GM12878 (cell line): ENCODE results near the gene SUSD6. TPM values are rescaled to one million over a fixed set of nuclear protein-coding genes. Genes with fewer than 3 reads are reported as not detected.

Source experiments
- ATAC-seq: fragments of 200-7000 bp; cut with Tn5 transposase; 3 replicates; pipeline ENCODE4 v1.9.1; 2020; ENCODE audit warnings: mild to moderate bottlenecking, moderate library complexity
- BruUV-seq: library from RNA; stranded (reverse); fragments of 400-500 nt; replicated peaks from 2 replicates; lab custom pipeline; 2021; lab: Mats Ljungman, UMichigan
- CTCF ChIA-PET: fragments of 300-600 bp; sonication (Branson Sonifier 250); formaldehyde crosslinking; extraction: SDS; loops from one replicate; lab custom pipeline; 2021; ENCODE audit warnings: inconsistent platforms; lab: Yijun Ruan, JAX
- POLR2A ChIA-PET: fragments of 350-600 bp; formaldehyde crosslinking; extraction: SDS; loops from one replicate; lab custom pipeline; 2021; ENCODE audit warnings: inconsistent platforms; lab: Charles Lee
- RAD21 ChIA-PET: fragments of 300-600 bp; sonication (Branson Sonifier 250); formaldehyde crosslinking; loops from one replicate; lab custom pipeline; 2023; ENCODE audit warnings: antibody characterized with exemption; ENCODE audit not compliant: unreplicated experiment; lab: Charles Lee
- SMC1A ChIA-PET: fragments of 300-600 bp; sonication (Branson Sonifier 250); formaldehyde crosslinking; loops from one replicate; lab custom pipeline; 2023; ENCODE audit not compliant: unreplicated experiment, uncharacterized antibody; lab: Charles Lee
- DNase-seq: peaks from one replicate; pipeline ENCODE4 v3.0.0-alpha.2; 2011; ENCODE audit warnings: low read depth, low spot score
- FAIRE-seq: peaks from 3 replicates; lab custom pipeline; 2011; peaks lifted over from hg19 to GRCh38; lab: Jason Lieb, UNC
- H2AFZ ChIP-seq: 2 replicates; pipeline ENCODE4 v1.6.0; 2011; ENCODE audit warnings: low read depth, low read length, control low read depth; ENCODE audit not compliant: control insufficient read depth
- H3K27ac ChIP-seq: 2 replicates; pipeline ENCODE4 v1.5.1; 2011; ENCODE audit warnings: control low read depth; ENCODE audit not compliant: control insufficient read depth, insufficient read depth
- H3K27me3 ChIP-seq, 2 experiments: replicated peaks in 1 of 2; 2 replicates each; pipeline versions ENCODE4 v1.6.0 to v1.6.1; 2011; ENCODE audit warnings: low read length in 1 of 2; ENCODE audit not compliant: control insufficient read depth in 2 of 2, insufficient read depth in 2 of 2
- H3K36me3 ChIP-seq, 2 experiments: 2 replicates each; pipeline ENCODE4 v1.5.1; 2011; ENCODE audit warnings: low read length in 1 of 2; ENCODE audit not compliant: control insufficient read depth in 2 of 2, insufficient read depth in 2 of 2
- H3K4me1 ChIP-seq: 2 replicates; pipeline ENCODE4 v1.6.1; 2011; ENCODE audit warnings: mild to moderate bottlenecking, low read length, moderate library complexity, mixed read lengths; ENCODE audit not compliant: control insufficient read depth, insufficient read depth
- H3K4me2 ChIP-seq: 2 replicates; pipeline ENCODE4 v1.6.0; 2011; ENCODE audit warnings: control low read depth; ENCODE audit not compliant: control insufficient read depth, insufficient read depth
- H3K4me3 ChIP-seq: fragments of 200-600 bp; sonication (generic); 2 replicates; pipeline ENCODE4 v1.5.1; 2016
- H3K79me2 ChIP-seq: 2 replicates; pipeline ENCODE4 v1.6.0; 2011; ENCODE audit warnings: low read length; ENCODE audit not compliant: control insufficient read depth, insufficient read depth
- H3K9ac ChIP-seq: 2 replicates; pipeline ENCODE4 v1.8.0; 2011; ENCODE audit warnings: low read length, control low read depth, mixed read lengths; ENCODE audit not compliant: control insufficient read depth, insufficient read depth
- H3K9me3 ChIP-seq: replicated peaks from 3 replicates; pipeline ENCODE4 v1.5.1; 2011; ENCODE audit warnings: mild to moderate bottlenecking, low read length; ENCODE audit not compliant: control insufficient read depth, insufficient read depth
- H4K20me1 ChIP-seq: 2 replicates; pipeline ENCODE4 v1.6.0; 2011; ENCODE audit not compliant: control insufficient read depth, insufficient read depth
- CREB1 ChIP-seq: IDR thresholded peaks from 2 replicates; pipeline ENCODE4 v1.6.1; 2012; ENCODE audit warnings: low read depth, mild to moderate bottlenecking, inconsistent platforms
- CREM ChIP-seq: IDR thresholded peaks from 2 replicates; pipeline ENCODE4 v1.6.1; 2014; ENCODE audit warnings: antibody characterized with exemption, low read depth
- IRF4 ChIP-seq: IDR thresholded peaks from 2 replicates; pipeline ENCODE4 v1.6.1; 2011; ENCODE audit warnings: low read depth, low read length
- RCOR1 ChIP-seq: conservative IDR thresholded peaks from 2 replicates; pipeline ENCODE4 v1.6.1; 2012; ENCODE audit warnings: low read depth, low read length, improper control_type of control experiment
- RELA ChIP-seq: fragments of 450-650 bp; IDR thresholded peaks from 2 replicates; pipeline ENCODE4 v1.8.0; 2014; ENCODE audit warnings: borderline replicate concordance; ENCODE audit not compliant: partially characterized antibody
- SMAD5 ChIP-seq: IDR thresholded peaks from 2 replicates; pipeline ENCODE4 v1.6.1; 2016; ENCODE audit warnings: antibody characterized with exemption, low read depth
- STAT1 ChIP-seq: fragments of 450-650 bp; conservative IDR thresholded peaks from 2 replicates; pipeline ENCODE4 v1.6.1; 2014; ENCODE audit warnings: antibody characterized with exemption, mild to moderate bottlenecking
- ZNF24 ChIP-seq: fragments of 450-650 bp; IDR thresholded peaks from 2 replicates; pipeline ENCODE4 v1.6.1; 2017; ENCODE audit warnings: antibody characterized with exemption, mild to moderate bottlenecking
- WGBS: methylation state at CpG from one replicate; pipeline ENCODE4 v1.1.6; 2016; ENCODE audit warnings: low lambda C conversion rate; ENCODE audit not compliant: insufficient replicate concordance, insufficient coverage; ENCODE audit errors: missing lambda C conversion rate; 5-methylcytosine and 5-hydroxymethylcytosine counted together
- in situ Hi-C: fragments of 300-500 bp; cut with MboI; formaldehyde crosslinking; loops from 9 replicates; pipeline ENCODE4 v1.14.3; 2018; ENCODE audit warnings: mixed read lengths
- intact Hi-C: fragments of 100-400 bp; cut with micrococcal nuclease; formaldehyde crosslinking; loops from one replicate; pipeline ENCODE4 v1.14.2; 2022; ENCODE audit not compliant: unreplicated experiment
- polyA plus RNA-seq, 11 experiments: library from polyadenylated mRNA; depleted of rRNA in 4 of 11; unstranded in 6 of 11; stranded (reverse) in 5 of 11; fragments of >200 nt; fragmentation: Nextera tagmentation in 4 of 11; fragmentation: Illumina TruSeq in 1 of 11; extraction: Ambion mirVana in 4 of 11; extraction: Trizol in 1 of 11; gene quantifications; 1 replicate in 1 of 11; 2 replicates in 10 of 11; pipeline versions ENCODE4 v1.2.1 to v1.2.3, GENCODE V29; 2011 to 2016; ENCODE audit warnings: inconsistent platforms in 2 of 11, missing spikeins in 2 of 11, low read depth in 1 of 11
- total RNA-seq, 4 experiments: library from RNA; depleted of rRNA in 3 of 4; stranded (reverse); fragments of >200 nt in 3 of 4; fragmentation: Illumina TruSeq in 1 of 4; extraction: Trizol in 1 of 4; gene quantifications; 2 replicates each; pipeline versions ENCODE4 v1.2.1 to v1.2.3, GENCODE V29; 2013 to 2021
- TF ChIP-seq, protein P1 (sequence below): IDR thresholded peaks from 2 replicates; pipeline ENCODE4 v1.6.1; 2012; ENCODE audit warnings: improper control_type of control experiment, low read depth, low read length; ENCODE audit not compliant: insufficient replicate concordance
- TF ChIP-seq, protein P2 (sequence below): fragments of 150-350 bp; IDR thresholded peaks from 2 replicates; pipeline ENCODE4 v1.6.1; 2014; ENCODE audit warnings: mild to moderate bottlenecking, low read depth, low read length
- TF ChIP-seq, protein P3 (sequence below): fragments of 450-650 bp; IDR thresholded peaks from 2 replicates; pipeline ENCODE4 v1.6.1; 2016; ENCODE audit warnings: mild to moderate bottlenecking

The SUSD6 gene
- total and polyA plus RNA-seq, 10 of the 15 experiments (the other 5 are each of a cell fraction or from before 2014, with no cell fraction given), result 6.6 to 39.8 (median 20.2) TPM

DNA sequence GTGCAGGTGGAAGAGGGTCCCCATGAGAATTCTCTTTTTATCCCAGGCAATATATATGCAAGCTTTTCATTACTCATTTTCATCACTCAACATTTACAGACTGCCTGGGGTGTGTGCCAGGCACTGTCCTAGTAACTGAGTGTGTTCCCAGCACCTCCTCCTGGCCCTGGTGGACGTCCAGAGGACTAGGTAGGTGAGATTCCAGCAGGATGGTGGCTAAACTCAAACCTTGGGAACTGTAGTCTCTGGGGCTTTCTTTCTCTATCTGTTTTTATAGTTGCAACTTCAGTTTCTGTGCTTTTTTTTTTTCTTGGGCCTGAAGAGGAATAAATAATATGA is 63.8 kb downstream of the SUSD6 start (continued):
- TF ChIP-seq, protein P1, sequence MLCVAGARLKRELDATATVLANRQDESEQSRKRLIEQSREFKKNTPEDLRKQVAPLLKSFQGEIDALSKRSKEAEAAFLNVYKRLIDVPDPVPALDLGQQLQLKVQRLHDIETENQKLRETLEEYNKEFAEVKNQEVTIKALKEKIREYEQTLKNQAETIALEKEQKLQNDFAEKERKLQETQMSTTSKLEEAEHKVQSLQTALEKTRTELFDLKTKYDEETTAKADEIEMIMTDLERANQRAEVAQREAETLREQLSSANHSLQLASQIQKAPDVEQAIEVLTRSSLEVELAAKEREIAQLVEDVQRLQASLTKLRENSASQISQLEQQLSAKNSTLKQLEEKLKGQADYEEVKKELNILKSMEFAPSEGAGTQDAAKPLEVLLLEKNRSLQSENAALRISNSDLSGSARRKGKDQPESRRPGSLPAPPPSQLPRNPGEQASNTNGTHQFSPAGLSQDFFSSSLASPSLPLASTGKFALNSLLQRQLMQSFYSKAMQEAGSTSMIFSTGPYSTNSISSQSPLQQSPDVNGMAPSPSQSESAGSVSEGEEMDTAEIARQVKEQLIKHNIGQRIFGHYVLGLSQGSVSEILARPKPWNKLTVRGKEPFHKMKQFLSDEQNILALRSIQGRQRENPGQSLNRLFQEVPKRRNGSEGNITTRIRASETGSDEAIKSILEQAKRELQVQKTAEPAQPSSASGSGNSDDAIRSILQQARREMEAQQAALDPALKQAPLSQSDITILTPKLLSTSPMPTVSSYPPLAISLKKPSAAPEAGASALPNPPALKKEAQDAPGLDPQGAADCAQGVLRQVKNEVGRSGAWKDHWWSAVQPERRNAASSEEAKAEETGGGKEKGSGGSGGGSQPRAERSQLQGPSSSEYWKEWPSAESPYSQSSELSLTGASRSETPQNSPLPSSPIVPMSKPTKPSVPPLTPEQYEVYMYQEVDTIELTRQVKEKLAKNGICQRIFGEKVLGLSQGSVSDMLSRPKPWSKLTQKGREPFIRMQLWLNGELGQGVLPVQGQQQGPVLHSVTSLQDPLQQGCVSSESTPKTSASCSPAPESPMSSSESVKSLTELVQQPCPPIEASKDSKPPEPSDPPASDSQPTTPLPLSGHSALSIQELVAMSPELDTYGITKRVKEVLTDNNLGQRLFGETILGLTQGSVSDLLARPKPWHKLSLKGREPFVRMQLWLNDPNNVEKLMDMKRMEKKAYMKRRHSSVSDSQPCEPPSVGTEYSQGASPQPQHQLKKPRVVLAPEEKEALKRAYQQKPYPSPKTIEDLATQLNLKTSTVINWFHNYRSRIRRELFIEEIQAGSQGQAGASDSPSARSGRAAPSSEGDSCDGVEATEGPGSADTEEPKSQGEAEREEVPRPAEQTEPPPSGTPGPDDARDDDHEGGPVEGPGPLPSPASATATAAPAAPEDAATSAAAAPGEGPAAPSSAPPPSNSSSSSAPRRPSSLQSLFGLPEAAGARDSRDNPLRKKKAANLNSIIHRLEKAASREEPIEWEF, result no peak

DNA sequence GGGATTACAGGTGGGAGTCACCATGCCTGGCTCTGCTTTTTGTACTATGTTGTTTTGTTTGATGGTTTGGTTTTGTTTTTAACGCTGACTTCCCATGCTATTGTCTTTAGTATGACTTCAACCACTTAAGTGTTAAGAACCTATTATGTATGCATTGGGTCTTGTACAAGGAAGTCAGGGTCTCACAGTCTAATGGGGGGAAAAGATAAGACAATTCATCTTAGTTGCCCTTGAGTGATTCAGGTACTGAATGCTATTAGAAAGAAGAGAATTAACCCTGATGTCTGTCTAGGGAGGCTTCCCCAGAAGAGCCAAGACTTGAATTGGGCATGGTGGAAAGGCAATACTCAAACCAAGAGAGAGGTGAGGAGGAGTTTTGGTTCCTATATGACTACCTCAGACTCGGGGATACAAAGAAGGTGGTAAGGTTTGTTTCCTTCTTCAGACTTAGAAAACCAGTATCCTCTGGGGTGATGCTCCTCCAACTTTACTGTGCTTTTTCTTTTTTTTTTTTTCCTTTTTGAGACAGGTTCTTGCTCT is 64.6 kb downstream of the SUSD6 start:
- peak; percentile 91 for FAIRE-seq
- POLR2A ChIA-PET, result interaction anchor here (0.7 to 1.9 kb wide), 3 partner anchors 10 to 44 kb away, joined by 3 to 11 read pairs (median 3); no protein-coding TSS in a partner anchor
- H3K36me3 ChIP-seq, result peaks cover 5 to 8% of the 10 kb centered on the region in 2 experiments; a peak in 2 of 4 replicates
- RAD21 ChIA-PET, result interaction anchor here (1.1 to 2.6 kb wide), 4 partner anchors 46 to 64 kb away, joined by 3 to 15 read pairs (median 4); partner anchors contain the start of gene SUSD6
- ATAC-seq, result peak; percentile 93
- DNase-seq, result peak; percentile 88
- no TSS peak for BruUV-seq
- SMC1A ChIA-PET, result interaction anchor here (1.3 to 4.9 kb wide), 5 partner anchors 8 to 59 kb away, joined by 4 to 45 read pairs (median 5); no protein-coding TSS in a partner anchor
- CTCF ChIA-PET, result no interaction called here
- H3K27ac ChIP-seq, result peak overlapping the region; percentile 59
- no peak overlapping the region for H3K9ac ChIP-seq
- H3K9me3 ChIP-seq, result no peaks in the 10 kb centered on the region
- H3K4me2 ChIP-seq, result peak overlapping the region; percentile 82
- peaks cover 56% of the 10 kb centered on the region for H3K4me1 ChIP-seq
- intact Hi-C loops, result loop anchor here (1.0 kb wide), 1 partner anchor 61 kb away; no protein-coding TSS in a partner anchor
- no peak overlapping the region for H2AFZ ChIP-seq
- H3K79me2 ChIP-seq, result peaks cover 82% of the 10 kb centered on the region
- H3K27me3 ChIP-seq, result no peaks in the 10 kb centered on the region
- WGBS, result 0% methylated on average over 2 of the region's 2 CpGs
- in situ Hi-C loops, result no loop called here
- H3K4me3 ChIP-seq, result no peak overlapping the region; the same call in 1 of the 2 replicates
- H4K20me1 ChIP-seq, result peaks cover 8% of the 10 kb centered on the region; the same call in 1 of the 2 replicates
- TF ChIP-seq SMAD5 (no peak), RCOR1 (0 out of 2 replicates have a peak, but pooled peaks have one; percentile 33), CREM (peak; percentile 77), ZNF24 (0 out of 2 replicates have a peak, but pooled peaks have one; percentile 8), RELA (peak; percentile 79), CREB1 (0 out of 2 replicates have a peak, but pooled peaks have one; percentile 34), IRF4 (peak; percentile 100), STAT1 (no peak)
- TF ChIP-seq, protein P2, sequence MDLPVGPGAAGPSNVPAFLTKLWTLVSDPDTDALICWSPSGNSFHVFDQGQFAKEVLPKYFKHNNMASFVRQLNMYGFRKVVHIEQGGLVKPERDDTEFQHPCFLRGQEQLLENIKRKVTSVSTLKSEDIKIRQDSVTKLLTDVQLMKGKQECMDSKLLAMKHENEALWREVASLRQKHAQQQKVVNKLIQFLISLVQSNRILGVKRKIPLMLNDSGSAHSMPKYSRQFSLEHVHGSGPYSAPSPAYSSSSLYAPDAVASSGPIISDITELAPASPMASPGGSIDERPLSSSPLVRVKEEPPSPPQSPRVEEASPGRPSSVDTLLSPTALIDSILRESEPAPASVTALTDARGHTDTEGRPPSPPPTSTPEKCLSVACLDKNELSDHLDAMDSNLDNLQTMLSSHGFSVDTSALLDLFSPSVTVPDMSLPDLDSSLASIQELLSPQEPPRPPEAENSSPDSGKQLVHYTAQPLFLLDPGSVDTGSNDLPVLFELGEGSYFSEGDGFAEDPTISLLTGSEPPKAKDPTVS, result no peak
- TF ChIP-seq, protein P3, sequence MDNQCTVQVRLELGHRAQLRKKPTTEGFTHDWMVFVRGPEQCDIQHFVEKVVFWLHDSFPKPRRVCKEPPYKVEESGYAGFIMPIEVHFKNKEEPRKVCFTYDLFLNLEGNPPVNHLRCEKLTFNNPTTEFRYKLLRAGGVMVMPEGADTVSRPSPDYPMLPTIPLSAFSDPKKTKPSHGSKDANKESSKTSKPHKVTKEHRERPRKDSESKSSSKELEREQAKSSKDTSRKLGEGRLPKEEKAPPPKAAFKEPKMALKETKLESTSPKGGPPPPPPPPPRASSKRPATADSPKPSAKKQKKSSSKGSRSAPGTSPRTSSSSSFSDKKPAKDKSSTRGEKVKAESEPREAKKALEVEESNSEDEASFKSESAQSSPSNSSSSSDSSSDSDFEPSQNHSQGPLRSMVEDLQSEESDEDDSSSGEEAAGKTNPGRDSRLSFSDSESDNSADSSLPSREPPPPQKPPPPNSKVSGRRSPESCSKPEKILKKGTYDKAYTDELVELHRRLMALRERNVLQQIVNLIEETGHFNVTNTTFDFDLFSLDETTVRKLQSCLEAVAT, result 0 out of 2 replicates have a peak, but pooled peaks have one; percentile 35
